PC-3 (cell line): ENCODE results near the gene PRSS23. TPM values are rescaled to one million over a fixed set of nuclear protein-coding genes. Genes with fewer than 3 reads are reported as not detected.
"Not testable (repeated sequence)": the region's sequence is repeated elsewhere in the genome, so short reads cannot be mapped to it uniquely, and the experiment has no call there.

Experiments
- ATAC-seq: fragments of 200-7000 bp; cut with Tn5 transposase; 2 replicates; pipeline ENCODE4 v1.9.1; 2020; ENCODE audit warnings: mild to moderate bottlenecking, moderate library complexity
- BruUV-seq: library from RNA; stranded (reverse); fragments of 400-500 nt; replicated peaks from 2 replicates; lab custom pipeline; 2021; lab: Mats Ljungman, UMichigan
- CTCF ChIA-PET: fragments of 300-600 bp; sonication (Branson Sonifier 250); formaldehyde crosslinking; loops from one replicate; lab custom pipeline; 2022; ENCODE audit warnings: antibody characterized with exemption; lab: Charles Lee
- POLR2A ChIA-PET: fragments of 300-600 bp; sonication (Branson Sonifier 250); formaldehyde crosslinking; loops from one replicate; lab custom pipeline; 2022; ENCODE audit warnings: antibody characterized with exemption; ENCODE audit not compliant: unreplicated experiment; lab: Charles Lee
- DNase-seq: peaks from one replicate; pipeline ENCODE4 v3.0.0-alpha.2; 2015
- H2AFZ ChIP-seq: fragments of 300-600 bp; sonication (generic); 2 replicates; pipeline ENCODE4 v1.6.0; 2016; ENCODE audit warnings: antibody characterized with exemption, low read length
- H3F3A ChIP-seq: fragments of 300-600 bp; sonication (generic); one replicate; pipeline ENCODE4 v1.6.0; 2017; ENCODE audit warnings: antibody characterized with exemption, low read length, control low read depth, mild to moderate bottlenecking; ENCODE audit not compliant: unreplicated experiment
- H3K27ac ChIP-seq: fragments of 300-600 bp; sonication (generic); 2 replicates; pipeline ENCODE4 v1.5.1; 2016; ENCODE audit warnings: mild to moderate bottlenecking, low read length
- H3K27me3 ChIP-seq: fragments of 300-600 bp; sonication (generic); 2 replicates; pipeline ENCODE4 v1.6.1; 2016; ENCODE audit warnings: low read length, mixed read lengths
- H3K36me3 ChIP-seq: fragments of 300-600 bp; sonication (generic); 2 replicates; pipeline ENCODE4 v1.6.1; 2016; ENCODE audit warnings: low read depth, mixed run types, low read length, mixed read lengths
- H3K4me1 ChIP-seq: fragments of 300-600 bp; sonication (generic); 2 replicates; pipeline ENCODE4 v1.5.1; 2016; ENCODE audit warnings: low read length; ENCODE audit not compliant: insufficient read depth
- H3K4me2 ChIP-seq: fragments of 300-600 bp; sonication (generic); 2 replicates; pipeline ENCODE4 v1.6.0; 2016; ENCODE audit warnings: low read length
- H3K4me3 ChIP-seq: fragments of 300-600 bp; sonication (generic); 2 replicates; pipeline ENCODE4 v1.5.1; 2016; ENCODE audit warnings: mild to moderate bottlenecking, low read length, mixed read lengths
- H3K79me2 ChIP-seq: fragments of 300-600 bp; sonication (generic); 2 replicates; pipeline ENCODE4 v1.6.1; 2017; ENCODE audit warnings: low read length, mixed read lengths
- H3K9ac ChIP-seq: fragments of 300-600 bp; sonication (generic); 2 replicates; pipeline ENCODE4 v1.6.0; 2016; ENCODE audit warnings: mild to moderate bottlenecking, low read length
- H3K9me2 ChIP-seq: fragments of 300-600 bp; sonication (generic); replicated peaks from 2 replicates; pipeline ENCODE4 v1.6.1; 2016; ENCODE audit warnings: mixed run types, low read length, mixed read lengths
- H3K9me3 ChIP-seq: fragments of 300-600 bp; sonication (generic); 2 replicates; pipeline ENCODE4 v1.6.1; 2016; ENCODE audit warnings: low read length, mixed read lengths
- H4K20me1 ChIP-seq: fragments of 300-600 bp; sonication (generic); 2 replicates; pipeline ENCODE4 v1.6.1; 2016; ENCODE audit warnings: low read length, mixed read lengths
- CTCF ChIP-seq: fragments of 300-600 bp; sonication (generic); conservative IDR thresholded peaks from 2 replicates; pipeline ENCODE4 v1.5.1; 2017; ENCODE audit warnings: antibody characterized with exemption, low read depth, mild to moderate bottlenecking, low read length
- EZH2 ChIP-seq: fragments of 300-600 bp; sonication (generic); IDR thresholded peaks from one replicate; pipeline ENCODE4 v1.6.1; 2017; ENCODE audit warnings: antibody characterized with exemption, mild to moderate bottlenecking, low read length; ENCODE audit not compliant: unreplicated experiment
- EZH2phosphoT487 ChIP-seq: fragments of 300-600 bp; sonication (generic); IDR thresholded peaks from 2 replicates; pipeline ENCODE4 v1.6.1; 2018; ENCODE audit warnings: mild to moderate bottlenecking, antibody characterized with exemption, low read length, borderline replicate concordance
- intact Hi-C: fragments of 100-400 bp; cut with micrococcal nuclease; formaldehyde crosslinking; loops from 2 replicates; pipeline ENCODE4 v1.9.0; 2023
- total RNA-seq: library from RNA; depleted of rRNA; stranded (reverse); fragments of >200 nt; gene quantifications from 2 replicates; pipeline ENCODE4 v1.2.3, GENCODE V29; 2014; rRNA removed

Gene PRSS23
- total RNA-seq, 1 experiment from 2014 or later, result 43.2 TPM

GRCh38 chr11:86844762-86845508 lies 44.6 kb downstream of the PRSS23 start:
- H3K9ac ChIP-seq, intact Hi-C loops, H3K9me3 ChIP-seq, H3K36me3 ChIP-seq, H3K4me2 ChIP-seq, H3K4me3 ChIP-seq, DNase-seq, H4K20me1 ChIP-seq, H3F3A ChIP-seq, BruUV-seq, H3K9me2 ChIP-seq, H3K79me2 ChIP-seq, H3K27me3 ChIP-seq, H2AFZ ChIP-seq, H3K27ac ChIP-seq, ATAC-seq, H3K4me1 ChIP-seq, POLR2A ChIA-PET: not testable (repeated sequence)
- CTCF ChIA-PET, result interaction anchor here (0.6 kb wide), 1 partner anchor 127 kb away, joined by 7 read pairs; no protein-coding TSS in a partner anchor

DNA sequence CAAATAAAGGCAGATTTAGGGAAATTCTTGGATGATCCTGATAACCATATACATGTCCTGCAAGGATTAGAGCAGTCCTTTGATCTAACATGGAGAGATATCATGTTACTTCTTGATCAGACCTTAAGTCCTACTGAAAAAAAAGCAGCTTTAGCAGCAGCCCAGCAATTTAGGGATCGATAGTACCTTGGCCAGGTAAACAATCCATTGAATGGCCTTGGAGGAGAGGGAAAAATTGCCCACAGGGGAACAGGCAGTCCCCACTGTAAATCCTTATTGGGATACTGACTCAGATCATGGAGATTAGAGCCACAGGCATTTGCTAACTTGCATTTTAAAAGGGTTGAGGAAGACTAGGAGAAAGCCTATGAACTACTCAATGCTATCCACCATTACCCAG lies 47.8 kb downstream of the PRSS23 start:
- Histone ChIP-seq H3K27me3 (no peaks in the 10 kb centered on the region), H3K27ac (no peak overlapping the region), H3F3A (no peaks in the 10 kb centered on the region), H3K9me2 (no peaks in the 10 kb centered on the region), H3K4me2 (no peak overlapping the region), H3K9ac (no peak overlapping the region), H3K4me3 (no peak overlapping the region), H2AFZ (no peak overlapping the region), H3K79me2 (no peaks in the 10 kb centered on the region), H3K4me1 (no peaks in the 10 kb centered on the region), H4K20me1 (no peaks in the 10 kb centered on the region), H3K36me3 (no peaks in the 10 kb centered on the region), H3K9me3 (no peaks in the 10 kb centered on the region)
- no peak for TF ChIP-seq EZH2phosphoT487
- TF ChIP-seq EZH2, result no peak
- no peak for TF ChIP-seq CTCF
- ChIA-PET POLR2A (no interaction called here), CTCF (no interaction called here)
- ATAC-seq, result no peak
- no TSS peak for BruUV-seq
- intact Hi-C loops, result no loop called here
- no peak for DNase-seq

GRCh38 chr11:86849679-86850078 lies 49.3 kb downstream of the PRSS23 start:
- CTCF ChIA-PET, result no interaction called here
- intact Hi-C loops, result no loop called here
- H3K9ac ChIP-seq, result no peak overlapping the region
- no peaks in the 10 kb centered on the region for H4K20me1 ChIP-seq
- H3K9me3 ChIP-seq, result no peaks in the 10 kb centered on the region
- no peaks in the 10 kb centered on the region for H3K4me1 ChIP-seq
- no TSS peak for BruUV-seq
- no peak for ATAC-seq
- no peaks in the 10 kb centered on the region for H3K27me3 ChIP-seq
- no peaks in the 10 kb centered on the region for H3K36me3 ChIP-seq
- no peak overlapping the region for H3K4me2 ChIP-seq
- no peaks in the 10 kb centered on the region for H3F3A ChIP-seq
- POLR2A ChIA-PET, result no interaction called here
- no peak for DNase-seq
- no peak for TF ChIP-seq EZH2phosphoT487
- H3K27ac ChIP-seq, result no peak overlapping the region
- H3K4me3 ChIP-seq, result no peak overlapping the region
- H2AFZ ChIP-seq, result no peak overlapping the region
- H3K79me2 ChIP-seq, result no peaks in the 10 kb centered on the region
- H3K9me2 ChIP-seq, result no peaks in the 10 kb centered on the region

Other genes with a start within 250 kb of the PRSS23 start
- gene ME3, start 127.9 kb upstream of the PRSS23 start, total RNA-seq, result 80.8 and 83.8 TPM in 2 replicates
- 17.3 and 17.7 TPM in 2 replicates for gene FZD4, start 154.9 kb downstream of the PRSS23 start, total RNA-seq
- 14.0 and 20.2 TPM in 2 replicates for gene TMEM135, start 237.4 kb downstream of the PRSS23 start, total RNA-seq